A673 (cell line): Measurements from ENCODE around the gene SEC62. TPM values are rescaled to one million over a fixed set of nuclear protein-coding genes. Genes with fewer than 3 reads are reported as not detected.

Experiments used
- BruUV-seq: library from RNA; stranded (reverse); fragments of 400-500 nt; replicated peaks from 2 replicates; lab custom pipeline; 2021; lab: Mats Ljungman, UMichigan
- CTCF ChIA-PET: fragments of 300-600 bp; sonication (Branson Sonifier 250); formaldehyde crosslinking; loops from one replicate; lab custom pipeline; 2022; ENCODE audit warnings: antibody characterized with exemption; lab: Charles Lee
- POLR2A ChIA-PET: fragments of 300-600 bp; sonication (Branson Sonifier 250); formaldehyde crosslinking; loops from one replicate; lab custom pipeline; 2022; ENCODE audit warnings: antibody characterized with exemption; ENCODE audit not compliant: low non-redundant PET; lab: Charles Lee
- DNase-seq: peaks from one replicate; pipeline ENCODE4 v3.0.0-alpha.2; 2015; ENCODE audit warnings: low spot score
- H3K27ac ChIP-seq: fragments of 200-600 bp; sonication (generic); 2 replicates; pipeline ENCODE4 v1.5.1; 2016; ENCODE audit warnings: mixed run types, low read depth, mild to moderate bottlenecking, mixed read lengths, antibody characterized with exemption, low read length; ENCODE audit not compliant: poor library complexity, severe bottlenecking
- H3K27me3 ChIP-seq: fragments of 200-600 bp; sonication (generic); replicated peaks from 2 replicates; pipeline ENCODE4 v1.6.1; 2017; ENCODE audit warnings: mixed run types, low read depth, mild to moderate bottlenecking, mixed read lengths, antibody characterized with exemption, low read length; ENCODE audit not compliant: insufficient read depth, poor library complexity
- H3K36me3 ChIP-seq: fragments of 200-600 bp; sonication (generic); 2 replicates; pipeline ENCODE4 v1.6.1; 2016; ENCODE audit warnings: mixed run types, mild to moderate bottlenecking, mixed read lengths, antibody characterized with exemption, low read length; ENCODE audit not compliant: insufficient read depth, poor library complexity, severe bottlenecking
- H3K4me1 ChIP-seq: fragments of 200-600 bp; sonication (generic); 2 replicates; pipeline ENCODE4 v1.6.1; 2017; ENCODE audit warnings: mixed run types, mild to moderate bottlenecking, mixed read lengths, antibody characterized with exemption, low read length; ENCODE audit not compliant: insufficient read depth, poor library complexity, severe bottlenecking
- H3K4me3 ChIP-seq: fragments of 200-600 bp; sonication (generic); 2 replicates; pipeline ENCODE4 v1.5.1; 2016; ENCODE audit warnings: low read depth, mixed run types, mild to moderate bottlenecking, mixed read lengths, low read length; ENCODE audit not compliant: poor library complexity, severe bottlenecking
- H3K9me3 ChIP-seq: fragments of 200-600 bp; sonication (generic); 2 replicates; pipeline ENCODE4 v1.6.1; 2016; ENCODE audit warnings: mixed run types, low read depth, mild to moderate bottlenecking, mixed read lengths, antibody characterized with exemption, low read length; ENCODE audit not compliant: poor library complexity, severe bottlenecking
- CTCF ChIP-seq: fragments of 300-800, 200-600 bp; sonication (generic); conservative IDR thresholded peaks from 2 replicates; pipeline ENCODE4 v1.5.1; 2017; ENCODE audit warnings: low read depth, mild to moderate bottlenecking, antibody characterized with exemption, low read length, moderate library complexity, mixed read lengths
- EZH2 ChIP-seq: fragments of 200-600 bp; sonication (generic); IDR thresholded peaks from 2 replicates; pipeline ENCODE4 v1.6.1; 2017; ENCODE audit warnings: borderline replicate concordance, low read depth, mild to moderate bottlenecking, mixed read lengths, antibody characterized with exemption, low read length; ENCODE audit not compliant: poor library complexity, severe bottlenecking
- intact Hi-C: fragments of 100-400 bp; cut with micrococcal nuclease; formaldehyde crosslinking; loops from one replicate; pipeline ENCODE4 v1.10.0; 2022; ENCODE audit not compliant: unreplicated experiment
- total RNA-seq: library from RNA; stranded (reverse); gene quantifications from 2 replicates; pipeline ENCODE4 v1.2.3, GENCODE V29; 2021

The SEC62 gene
- total RNA-seq, 1 experiment from 2014 or later = 80.9 TPM

DNA sequence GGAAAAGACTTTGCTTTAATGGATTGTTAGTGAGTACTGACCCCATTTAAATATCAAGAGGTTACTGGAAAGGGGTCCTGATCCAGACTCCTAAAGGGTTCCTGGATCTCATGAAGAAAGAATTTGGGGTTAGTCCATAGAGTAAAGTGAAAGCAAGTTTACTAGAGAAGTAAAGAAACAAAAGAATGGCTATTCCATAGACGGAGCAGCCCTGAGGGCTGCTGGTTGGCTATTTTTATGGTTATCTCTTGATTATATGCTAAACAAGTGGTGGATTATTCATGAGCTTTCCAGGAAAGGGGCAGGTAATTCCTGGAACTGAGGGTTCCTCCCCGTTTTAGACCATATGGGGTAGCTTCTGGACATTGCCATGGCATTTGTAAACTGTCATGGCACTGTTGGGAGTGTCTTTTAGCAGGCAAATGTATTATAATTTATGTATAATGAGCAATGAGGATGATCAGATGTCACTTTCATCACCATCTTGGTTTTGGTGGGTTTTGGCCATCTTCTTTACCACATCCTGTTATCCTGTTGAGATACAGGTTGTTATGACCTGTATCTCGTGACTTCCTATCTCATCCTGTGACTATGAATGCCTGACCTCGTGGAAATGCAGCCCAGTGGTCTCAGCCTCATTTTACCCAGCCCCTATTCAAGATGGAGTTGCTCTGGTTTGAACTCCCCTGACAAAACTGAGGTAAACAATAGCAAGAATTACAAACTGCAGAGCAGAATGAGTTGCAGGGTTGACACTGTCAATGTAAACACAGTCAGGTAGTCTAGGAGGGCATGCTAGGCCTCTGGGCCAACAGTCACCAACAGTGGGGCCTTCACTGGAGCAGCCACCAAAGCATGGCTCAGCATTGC is 60.9 kb downstream of the SEC62 start:
- no peak for TF ChIP-seq CTCF
- TF ChIP-seq EZH2 = no peak
- POLR2A ChIA-PET = no interaction called here
- no TSS peak for BruUV-seq
- CTCF ChIA-PET = no interaction called here
- Histone ChIP-seq H3K27ac (no peak overlapping the region), H3K36me3 (no peaks in the 10 kb centered on the region), H3K9me3 (no peaks in the 10 kb centered on the region), H3K4me3 (no peak overlapping the region), H3K4me1 (no peaks in the 10 kb centered on the region), H3K27me3 (no peaks in the 10 kb centered on the region)
- DNase-seq = no peak
- intact Hi-C loops = no loop called here

DNA sequence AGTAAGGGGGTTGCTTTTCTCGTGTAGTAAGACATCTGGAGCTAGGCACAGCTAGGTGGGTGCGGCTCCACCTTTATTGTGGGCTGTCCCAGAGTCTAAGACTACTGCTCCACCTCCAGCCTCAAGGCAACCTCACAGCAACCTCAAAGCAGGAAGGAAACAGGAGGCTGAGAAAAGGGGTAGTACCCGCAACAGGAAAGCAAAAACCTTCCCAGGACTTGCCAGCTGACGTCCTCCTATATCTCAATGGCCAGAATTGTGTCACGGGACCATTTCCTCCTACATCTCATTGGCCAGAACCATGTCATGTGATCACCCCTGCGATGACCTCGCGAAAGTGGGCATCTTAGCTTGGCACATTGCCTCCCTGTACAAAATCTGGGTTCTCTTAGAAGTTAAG is 66.9 kb downstream of the SEC62 start:
- no peaks in the 10 kb centered on the region for H3K4me1 ChIP-seq
- no peak overlapping the region for H3K4me3 ChIP-seq
- intact Hi-C loops = loop anchor here (10.0 kb wide), 1 partner anchor 771 kb away; no protein-coding TSS in a partner anchor
- H3K27ac ChIP-seq = no peak overlapping the region
- ChIA-PET POLR2A (no interaction called here), CTCF (no interaction called here)
- no TSS peak for BruUV-seq
- no peaks in the 10 kb centered on the region for H3K36me3 ChIP-seq
- no peaks in the 10 kb centered on the region for H3K9me3 ChIP-seq
- no peaks in the 10 kb centered on the region for H3K27me3 ChIP-seq
- no peak for DNase-seq
- TF ChIP-seq EZH2 (no peak), CTCF (no peak)

GRCh38 chr3:170037463-170038433 is 71.1 kb downstream of the SEC62 start, which contains the start of gene GPR160:
GPR160 (plus strand) TSS chr3:170037995; CDS start chr3:170083973, 45,978 bp downstream.
- intact Hi-C loops = loop anchor here (10.0 kb wide), 1 partner anchor 767 kb away; no protein-coding TSS in a partner anchor
- no peaks in the 10 kb centered on the region for H3K9me3 ChIP-seq
- no peaks in the 10 kb centered on the region for H3K27me3 ChIP-seq
- ChIA-PET CTCF (no interaction called here), POLR2A (no interaction called here)
- peak within 1 kb of the TSS; percentile 11 for H3K27ac ChIP-seq
- no peaks in the 10 kb centered on the region for H3K4me1 ChIP-seq
- no peaks in the 10 kb centered on the region for H3K36me3 ChIP-seq
- BruUV-seq = no TSS peak
- TF ChIP-seq CTCF = peak; percentile 82
- no peak for TF ChIP-seq EZH2
- peak; percentile 84 for DNase-seq
- peak within 1 kb of the TSS; percentile 79 for H3K4me3 ChIP-seq
